Measurements from ENCODE around the gene YIPF5. TPM values are rescaled to one million over a fixed set of nuclear protein-coding genes. Genes with fewer than 3 reads are reported as not detected.

The YIPF5 gene
- polyA plus RNA-seq, 1 donor (not counting 4 experiments of a cell fraction or from before 2014, with no cell fraction given), result 83.9 TPM

- peaks cover 18% of the 10 kb centered on the region for H3K27me3 ChIP-seq (ENCODE audit: control insufficient read depth, extremely low read depth, insufficient read depth, low read length)
- no peaks in the 10 kb centered on the region for H4K20me1 ChIP-seq (ENCODE audit: control insufficient read depth, extremely low read depth, insufficient read depth, low read length)
These were observed 40.2 kb upstream of the YIPF5 start for GRCh38 chr5:144210655-144211054.

GRCh38 chr5:144209361-144209760, 38.9 kb upstream of the YIPF5 start:
- no peak overlapping the region for H3K9ac ChIP-seq (ENCODE audit: control insufficient read depth, extremely low read depth, insufficient read depth, low read length)
- no peaks in the 10 kb centered on the region for H4K20me1 ChIP-seq (ENCODE audit: control insufficient read depth, extremely low read depth, insufficient read depth, low read length)
- H3K27ac ChIP-seq (ENCODE audit: control insufficient read depth, insufficient read depth, low read length), result no peak overlapping the region
- H3K79me2 ChIP-seq (ENCODE audit: control insufficient read depth, insufficient read depth, low read length), result no peaks in the 10 kb centered on the region
- peaks cover 3% of the 10 kb centered on the region for H3K4me1 ChIP-seq (ENCODE audit: control insufficient read depth, extremely low read depth, insufficient read depth, low read length)
- no peaks in the 10 kb centered on the region for H3K9me1 ChIP-seq (ENCODE audit: control insufficient read depth, extremely low read depth, insufficient read depth, low read length)
- TF ChIP-seq, protein P1, sequence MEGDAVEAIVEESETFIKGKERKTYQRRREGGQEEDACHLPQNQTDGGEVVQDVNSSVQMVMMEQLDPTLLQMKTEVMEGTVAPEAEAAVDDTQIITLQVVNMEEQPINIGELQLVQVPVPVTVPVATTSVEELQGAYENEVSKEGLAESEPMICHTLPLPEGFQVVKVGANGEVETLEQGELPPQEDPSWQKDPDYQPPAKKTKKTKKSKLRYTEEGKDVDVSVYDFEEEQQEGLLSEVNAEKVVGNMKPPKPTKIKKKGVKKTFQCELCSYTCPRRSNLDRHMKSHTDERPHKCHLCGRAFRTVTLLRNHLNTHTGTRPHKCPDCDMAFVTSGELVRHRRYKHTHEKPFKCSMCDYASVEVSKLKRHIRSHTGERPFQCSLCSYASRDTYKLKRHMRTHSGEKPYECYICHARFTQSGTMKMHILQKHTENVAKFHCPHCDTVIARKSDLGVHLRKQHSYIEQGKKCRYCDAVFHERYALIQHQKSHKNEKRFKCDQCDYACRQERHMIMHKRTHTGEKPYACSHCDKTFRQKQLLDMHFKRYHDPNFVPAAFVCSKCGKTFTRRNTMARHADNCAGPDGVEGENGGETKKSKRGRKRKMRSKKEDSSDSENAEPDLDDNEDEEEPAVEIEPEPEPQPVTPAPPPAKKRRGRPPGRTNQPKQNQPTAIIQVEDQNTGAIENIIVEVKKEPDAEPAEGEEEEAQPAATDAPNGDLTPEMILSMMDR (optimal IDR thresholded peaks at IDR 0.05 in 1 of 3, IDR thresholded peaks at IDR 0.05 in 1 of 3, conservative IDR thresholded peaks at IDR 0.05 in 1 of 3; ENCODE audit: extremely low read depth in 1 of 3, insufficient read depth in 2 of 3, low read length in 3 of 3), result no peak
- TF ChIP-seq EZH2 (IDR thresholded peaks at IDR 0.05; ENCODE audit: low read length), result no peak
- H3K36me3 ChIP-seq (ENCODE audit: control insufficient read depth in 2 of 2, extremely low read depth in 1 of 2, insufficient read depth in 2 of 2, low read length in 2 of 2), result no peaks in the 10 kb centered on the region
- H3K9me3 ChIP-seq (ENCODE audit: control insufficient read depth, low read depth, low read length), result no peaks in the 10 kb centered on the region
- dilution Hi-C loops (cut with MboI; ENCODE audit: extremely low pct_ligation_motif_present, low sequenced_read_pairs), result no loop called here
- DNase-seq (ENCODE audit: low read depth, low spot score) (no peak), FAIRE-seq (no peak)
- H3K27me3 ChIP-seq (ENCODE audit: control insufficient read depth, extremely low read depth, insufficient read depth, low read length), result peaks cover 30% of the 10 kb centered on the region
- H3K4me2 ChIP-seq (ENCODE audit: control insufficient read depth, extremely low read depth, insufficient read depth, low read depth, low read length), result no peak overlapping the region
- no peak overlapping the region for H2AFZ ChIP-seq (ENCODE audit: control insufficient read depth, low read length)
- no peak overlapping the region for H3K4me3 ChIP-seq (ENCODE audit: control insufficient read depth in 2 of 3, extremely low read depth in 1 of 3, insufficient read depth in 2 of 3, low read depth in 1 of 3, low read length in 3 of 3)

More at GRCh38 chr5:144210655-144211054, 40.2 kb upstream of the YIPF5 start:
- Histone ChIP-seq H3K27ac (ENCODE audit: control insufficient read depth, insufficient read depth, low read length) (no peak overlapping the region), H3K79me2 (ENCODE audit: control insufficient read depth, insufficient read depth, low read length) (no peaks in the 10 kb centered on the region), H2AFZ (ENCODE audit: control insufficient read depth, low read length) (no peak overlapping the region), H3K9me1 (ENCODE audit: control insufficient read depth, extremely low read depth, insufficient read depth, low read length) (no peaks in the 10 kb centered on the region), H3K4me3 (ENCODE audit: control insufficient read depth in 2 of 3, extremely low read depth in 1 of 3, insufficient read depth in 2 of 3, low read depth in 1 of 3, low read length in 3 of 3) (no peak overlapping the region), H3K9ac (ENCODE audit: control insufficient read depth, extremely low read depth, insufficient read depth, low read length) (no peak overlapping the region), H3K4me1 (ENCODE audit: control insufficient read depth, extremely low read depth, insufficient read depth, low read length) (peaks cover 3% of the 10 kb centered on the region), H3K4me2 (ENCODE audit: control insufficient read depth, extremely low read depth, insufficient read depth, low read depth, low read length) (no peak overlapping the region), H3K36me3 (ENCODE audit: control insufficient read depth in 2 of 2, extremely low read depth in 1 of 2, insufficient read depth in 2 of 2, low read length in 2 of 2) (no peaks in the 10 kb centered on the region), H3K9me3 (ENCODE audit: control insufficient read depth, low read depth, low read length) (no peaks in the 10 kb centered on the region)
- FAIRE-seq (no peak), DNase-seq (ENCODE audit: low read depth, low spot score) (no peak)
- dilution Hi-C loops (cut with MboI; ENCODE audit: extremely low pct_ligation_motif_present, low sequenced_read_pairs), result no loop called here
- TF ChIP-seq EZH2 (IDR thresholded peaks at IDR 0.05; ENCODE audit: low read length), result no peak
- TF ChIP-seq, protein P1 (optimal IDR thresholded peaks at IDR 0.05 in 1 of 3, IDR thresholded peaks at IDR 0.05 in 1 of 3, conservative IDR thresholded peaks at IDR 0.05 in 1 of 3; ENCODE audit: extremely low read depth in 1 of 3, insufficient read depth in 2 of 3, low read length in 3 of 3), result no peak

All from keratinocyte (primary cell).